ENCODE results near the gene CHCHD6. TPM values are rescaled to one million over a fixed set of nuclear protein-coding genes. Genes with fewer than 3 reads are reported as not detected.

The CHCHD6 gene
- total and polyA plus RNA-seq, 2 donors from 2014 or later: 10.7 to 35.2 TPM

- no peak overlapping the region for H3K27ac ChIP-seq (ENCODE audit: low read depth in 2 of 2, low read length in 2 of 2)
- no peak overlapping the region for H3K9ac ChIP-seq (ENCODE audit: low read length in 3 of 3)
- no peak for TF ChIP-seq CTCF (IDR thresholded peaks at IDR 0.05; ENCODE audit: borderline replicate concordance, extremely low read depth, insufficient read depth)
- intact Hi-C loops (cut with DNase I): no loop called here
- H3K36me3 ChIP-seq (ENCODE audit: control insufficient read depth in 2 of 3, insufficient read depth in 3 of 3, low read length in 3 of 3): no peaks in the 10 kb centered on the region
- H3K27me3 ChIP-seq (ENCODE audit: control insufficient read depth, insufficient read depth, low read length): no peaks in the 10 kb centered on the region
- H3K4me1 ChIP-seq (ENCODE audit: control insufficient read depth in 2 of 3, insufficient read depth in 2 of 3, low read depth in 1 of 3, low read length in 3 of 3): no peaks in the 10 kb centered on the region
- H3K9me3 ChIP-seq (ENCODE audit: control insufficient read depth in 2 of 3, insufficient read depth in 1 of 3, low read length in 3 of 3): no peaks in the 10 kb centered on the region
- DNase-seq (peak in 2 of 5 donors; percentile 23 to 45), FAIRE-seq (no peak)
- no peak overlapping the region for H3K4me3 ChIP-seq (ENCODE audit: low read length in 3 of 3)
Measured at GRCh38 chr3:126718561-126719445, 14.8 kb downstream of the CHCHD6 start.

GRCh38 chr3:126720596-126720995 is 16.6 kb downstream of the CHCHD6 start:
- no peaks in the 10 kb centered on the region for H3K4me1 ChIP-seq (ENCODE audit: control insufficient read depth in 2 of 3, insufficient read depth in 2 of 3, low read depth in 1 of 3, low read length in 3 of 3)
- H3K27me3 ChIP-seq (ENCODE audit: control insufficient read depth, insufficient read depth, low read length): no peaks in the 10 kb centered on the region
- intact Hi-C loops (cut with DNase I): no loop called here
- DNase-seq (no peak), FAIRE-seq (no peak)
- H3K36me3 ChIP-seq (ENCODE audit: control insufficient read depth in 2 of 3, insufficient read depth in 3 of 3, low read length in 3 of 3): no peaks in the 10 kb centered on the region
- no peak overlapping the region for H3K4me3 ChIP-seq (ENCODE audit: low read length in 3 of 3)
- H3K27ac ChIP-seq (ENCODE audit: low read depth in 2 of 2, low read length in 2 of 2): no peak overlapping the region
- no peak overlapping the region for H3K9ac ChIP-seq (ENCODE audit: low read length in 3 of 3)
- no peaks in the 10 kb centered on the region for H3K9me3 ChIP-seq (ENCODE audit: control insufficient read depth in 2 of 3, insufficient read depth in 1 of 3, low read length in 3 of 3)
- TF ChIP-seq CTCF (IDR thresholded peaks at IDR 0.05; ENCODE audit: borderline replicate concordance, extremely low read depth, insufficient read depth): no peak

GRCh38 chr3:126721246-126721645 is 17.2 kb downstream of the CHCHD6 start:
- no peak for TF ChIP-seq CTCF (IDR thresholded peaks at IDR 0.05; ENCODE audit: borderline replicate concordance, extremely low read depth, insufficient read depth)
- H3K27ac ChIP-seq (ENCODE audit: low read depth in 2 of 2, low read length in 2 of 2): no peak overlapping the region
- H3K4me1 ChIP-seq (ENCODE audit: control insufficient read depth in 2 of 3, insufficient read depth in 2 of 3, low read depth in 1 of 3, low read length in 3 of 3): no peaks in the 10 kb centered on the region
- intact Hi-C loops (cut with DNase I): no loop called here
- no peak overlapping the region for H3K9ac ChIP-seq (ENCODE audit: low read length in 3 of 3)
- H3K4me3 ChIP-seq (ENCODE audit: low read length in 3 of 3): no peak overlapping the region
- FAIRE-seq (no peak), DNase-seq (no peak)
- no peaks in the 10 kb centered on the region for H3K9me3 ChIP-seq (ENCODE audit: control insufficient read depth in 2 of 3, insufficient read depth in 1 of 3, low read length in 3 of 3)
- no peaks in the 10 kb centered on the region for H3K36me3 ChIP-seq (ENCODE audit: control insufficient read depth in 2 of 3, insufficient read depth in 3 of 3, low read length in 3 of 3)
- H3K27me3 ChIP-seq (ENCODE audit: control insufficient read depth, insufficient read depth, low read length): no peaks in the 10 kb centered on the region

Measured in kidney (tissue), 14 donors.